Caco-2 (cell line): ENCODE measurements around the gene KATNB1. TPM values are rescaled to one million over a fixed set of nuclear protein-coding genes. Genes with fewer than 3 reads are reported as not detected.

Experiments used
- BruUV-seq: library from RNA; stranded (reverse); fragments of 400-500 nt; replicated peaks from 2 replicates; lab custom pipeline; 2021; lab: Mats Ljungman, UMichigan
- CTCF ChIA-PET: fragments of 300-600 bp; sonication (Branson Sonifier 250); formaldehyde crosslinking; loops from one replicate; lab custom pipeline; 2022; ENCODE audit warnings: antibody characterized with exemption; lab: Charles Lee
- POLR2A ChIA-PET: fragments of 300-600 bp; sonication (Branson Sonifier 250); formaldehyde crosslinking; loops from one replicate; lab custom pipeline; 2022; ENCODE audit warnings: antibody characterized with exemption; lab: Charles Lee
- DNase-seq, 2 experiments: peaks; one replicate each; pipeline versions ENCODE4 v3.0.0 to v3.0.0-alpha.2; 2020 to 2022
- H3K27me3 ChIP-seq: replicated peaks from 2 replicates; pipeline ENCODE4 v1.6.0; 2011; ENCODE audit warnings: low read length; ENCODE audit not compliant: control insufficient read depth, insufficient read depth
- H3K36me3 ChIP-seq: 2 replicates; pipeline ENCODE4 v1.5.1; 2011; ENCODE audit warnings: low read length; ENCODE audit not compliant: control insufficient read depth, insufficient read depth
- H3K4me1 ChIP-seq: fragments of 250-450 bp; sonication (Bioruptor Pico); 2 replicates; pipeline ENCODE4 v1.5.1; 2020; ENCODE audit warnings: mild to moderate bottlenecking
- H3K4me3 ChIP-seq: 2 replicates; pipeline ENCODE4 v1.5.1; 2011; ENCODE audit warnings: low read depth, mild to moderate bottlenecking, control low read depth, low read length
- H3K9me3 ChIP-seq: fragments of 250-450 bp; sonication (Bioruptor Pico); 2 replicates; pipeline ENCODE4 v1.5.1; 2020; ENCODE audit warnings: mild to moderate bottlenecking, moderate library complexity
- H3K27ac Mint-ChIP-seq: one replicate; pipeline ENCODE4 v1.8.0; 2022; ENCODE audit warnings: mixed read lengths; ENCODE audit not compliant: unreplicated experiment
- H3K27me3 Mint-ChIP-seq: one replicate; pipeline ENCODE4 v1.8.0; 2022; ENCODE audit warnings: mixed read lengths; ENCODE audit not compliant: insufficient read depth, unreplicated experiment
- H3K36me3 Mint-ChIP-seq: one replicate; pipeline ENCODE4 v1.8.0; 2022; ENCODE audit warnings: mild to moderate bottlenecking, mixed read lengths; ENCODE audit not compliant: insufficient read depth, unreplicated experiment
- H3K4me1 Mint-ChIP-seq: one replicate; pipeline ENCODE4 v1.8.0; 2022; ENCODE audit warnings: low read depth, mixed read lengths; ENCODE audit not compliant: unreplicated experiment
- H3K4me3 Mint-ChIP-seq: one replicate; pipeline ENCODE4 v1.8.0; 2022; ENCODE audit warnings: mild to moderate bottlenecking, moderate library complexity, mixed read lengths; ENCODE audit not compliant: unreplicated experiment
- H3K9me3 Mint-ChIP-seq: one replicate; pipeline ENCODE4 v1.8.0; 2022; ENCODE audit warnings: mixed read lengths; ENCODE audit not compliant: unreplicated experiment
- CTCF ChIP-seq, 2 experiments: fragments of 200-600 bp in 1 of 2; IDR thresholded peaks; 1 replicate in 1 of 2; 2 replicates in 1 of 2; pipeline versions ENCODE4 v1.5.1 to v1.8.0; 2011 to 2022; ENCODE audit warnings: antibody characterized with exemption in 1 of 2, control low read depth in 1 of 2, inconsistent platforms in 1 of 2, low read depth in 1 of 2, low read length in 1 of 2, mild to moderate bottlenecking in 1 of 2, moderate library complexity in 1 of 2; ENCODE audit not compliant: insufficient read depth in 1 of 2, severe bottlenecking in 1 of 2, unreplicated experiment in 1 of 2
- intact Hi-C: fragments of 100-400 bp; cut with micrococcal nuclease; formaldehyde crosslinking; loops from one replicate; pipeline ENCODE4 v1.10.0; 2022; ENCODE audit not compliant: unreplicated experiment
- total RNA-seq: library from RNA; stranded (reverse); gene quantifications from 2 replicates; pipeline ENCODE4 v1.2.3, GENCODE V29; 2022

KATNB1 gene
- total RNA-seq, 1 experiment from 2014 or later = 32.4 TPM

DNA sequence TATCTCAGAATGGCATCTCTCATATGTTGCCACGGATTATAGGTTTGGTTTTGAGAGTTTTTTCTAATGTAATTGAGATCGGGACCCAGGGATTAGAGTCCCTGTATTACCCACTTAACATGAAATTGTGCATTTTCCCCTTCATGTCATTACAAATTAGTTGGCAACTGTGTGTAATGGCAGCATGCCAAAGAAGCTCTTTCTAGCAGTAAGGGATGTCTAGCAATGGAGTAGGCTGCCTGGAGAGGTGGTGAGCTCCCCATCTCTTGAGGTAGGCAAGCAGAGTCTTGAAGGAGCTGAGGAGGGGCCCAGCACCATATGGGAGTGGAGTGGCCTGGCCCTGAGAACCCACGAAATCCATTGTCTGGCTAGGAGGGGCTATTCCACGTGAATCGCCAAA is 10.0 kb upstream of the KATNB1 start:
- H3K4me3 Mint-ChIP-seq = no peak overlapping the region
- no peaks in the 10 kb centered on the region for H3K9me3 Mint-ChIP-seq
- no peak for TF ChIP-seq CTCF (IDR thresholded peaks at IDR 0.05; ENCODE audit: insufficient read depth in 1 of 2, low read depth in 1 of 2, low read length in 1 of 2, severe bottlenecking in 1 of 2, unreplicated experiment in 1 of 2)
- Histone ChIP-seq H3K36me3 (no peaks in the 10 kb centered on the region), H3K27me3 (no peaks in the 10 kb centered on the region), H3K4me3 (no peak overlapping the region), H3K9me3 (no peaks in the 10 kb centered on the region), H3K4me1 (no peaks in the 10 kb centered on the region)
- peak in 1 of 2 experiments; percentile 12 for DNase-seq
- H3K4me1 Mint-ChIP-seq = no peaks in the 10 kb centered on the region
- no TSS peak for BruUV-seq
- intact Hi-C loops = no loop called here
- ChIA-PET POLR2A (no interaction called here), CTCF (no interaction called here)
- H3K36me3 Mint-ChIP-seq = no peaks in the 10 kb centered on the region
- no peaks in the 10 kb centered on the region for H3K27me3 Mint-ChIP-seq
- H3K27ac Mint-ChIP-seq = no peak overlapping the region

- intact Hi-C loops = no loop called here
- H3K36me3 ChIP-seq = no peaks in the 10 kb centered on the region
- no peaks in the 10 kb centered on the region for H3K27me3 Mint-ChIP-seq
- peak in 1 of 2 experiments; percentile 17 for DNase-seq
- H3K27ac Mint-ChIP-seq = no peak overlapping the region
- no peaks in the 10 kb centered on the region for H3K27me3 ChIP-seq
- H3K9me3 ChIP-seq = no peaks in the 10 kb centered on the region
- BruUV-seq = no TSS peak
- TF ChIP-seq CTCF (IDR thresholded peaks at IDR 0.05; ENCODE audit: insufficient read depth in 1 of 2, low read depth in 1 of 2, low read length in 1 of 2, severe bottlenecking in 1 of 2, unreplicated experiment in 1 of 2) = no peak
- no peaks in the 10 kb centered on the region for H3K4me1 Mint-ChIP-seq
- H3K4me3 Mint-ChIP-seq = no peak overlapping the region
- CTCF ChIA-PET = interaction anchor here (0.8 kb wide), 1 partner anchor 9 kb away, joined by 3 read pairs; no protein-coding TSS in a partner anchor
- POLR2A ChIA-PET = no interaction called here
- no peaks in the 10 kb centered on the region for H3K9me3 Mint-ChIP-seq
- H3K4me3 ChIP-seq = no peak overlapping the region
- H3K36me3 Mint-ChIP-seq = no peaks in the 10 kb centered on the region
- H3K4me1 ChIP-seq = no peaks in the 10 kb centered on the region
Measured at GRCh38 chr16:57725976-57726375, 9.6 kb upstream of the KATNB1 start.

DNA sequence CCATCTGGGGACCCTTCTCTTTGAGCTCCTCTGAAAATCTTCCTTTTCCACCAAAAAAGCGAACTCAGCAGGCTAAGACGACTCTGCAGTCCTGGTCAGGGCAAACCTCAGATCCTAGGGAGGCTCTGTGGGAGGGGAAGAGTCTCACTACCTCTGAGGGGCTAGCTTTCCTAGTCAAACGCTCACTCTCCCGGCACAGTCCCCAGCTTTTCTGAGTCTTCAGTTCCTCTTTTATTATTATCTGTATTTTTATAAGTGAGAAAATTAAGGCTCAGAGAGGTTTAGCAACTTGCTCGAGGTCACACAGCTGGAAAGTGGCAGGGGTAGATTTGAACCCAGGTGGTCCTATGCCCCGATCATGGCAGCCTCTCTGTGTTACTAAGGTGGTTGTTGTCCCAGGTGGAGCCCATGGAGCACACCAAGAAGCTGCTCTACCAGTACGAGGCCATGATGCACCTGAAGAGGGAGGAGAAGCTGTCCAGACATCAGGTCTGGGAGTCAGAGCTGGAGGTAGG is 9.1 kb upstream of the KATNB1 start:
- Histone ChIP-seq H3K27me3 (no peaks in the 10 kb centered on the region), H3K36me3 (no peaks in the 10 kb centered on the region), H3K4me1 (no peaks in the 10 kb centered on the region), H3K9me3 (no peaks in the 10 kb centered on the region), H3K4me3 (no peak overlapping the region)
- no TSS peak for BruUV-seq
- H3K27me3 Mint-ChIP-seq = no peaks in the 10 kb centered on the region
- H3K36me3 Mint-ChIP-seq = no peaks in the 10 kb centered on the region
- ChIA-PET CTCF (interaction anchor here (0.5 to 0.8 kb wide), 2 partner anchors 9 to 22 kb away, joined by 3 read pairs; no protein-coding TSS in a partner anchor), POLR2A (no interaction called here)
- TF ChIP-seq CTCF (IDR thresholded peaks at IDR 0.05; ENCODE audit: insufficient read depth in 1 of 2, low read depth in 1 of 2, low read length in 1 of 2, severe bottlenecking in 1 of 2, unreplicated experiment in 1 of 2) = no peak
- DNase-seq = peak in 1 of 2 experiments; percentile 17
- intact Hi-C loops = no loop called here
- H3K4me1 Mint-ChIP-seq = no peaks in the 10 kb centered on the region
- H3K27ac Mint-ChIP-seq = no peak overlapping the region
- H3K9me3 Mint-ChIP-seq = no peaks in the 10 kb centered on the region
- H3K4me3 Mint-ChIP-seq = no peak overlapping the region
